H9 (cell line): ENCODE results near the gene SRCAP. TPM values are rescaled to one million over a fixed set of nuclear protein-coding genes. Genes with fewer than 3 reads are reported as not detected.

ENCODE experiments used
- DNase-seq: peaks from one replicate; pipeline ENCODE4 v3.0.0-alpha.2; 2017
- H2AFZ ChIP-seq: one replicate; pipeline ENCODE4 v1.6.1; 2013; ENCODE audit warnings: mild to moderate bottlenecking, low read length, control low read depth, moderate library complexity
- H2AK5ac ChIP-seq: 2 replicates; pipeline ENCODE4 v1.6.1; 2013; ENCODE audit warnings: low read length, control low read depth, mixed read lengths; ENCODE audit not compliant: insufficient read length
- H2BK120ac ChIP-seq: one replicate; pipeline ENCODE4 v1.6.1; 2013; ENCODE audit warnings: low read depth, mild to moderate bottlenecking, low read length, control low read depth, inconsistent platforms; ENCODE audit not compliant: poor library complexity, severe bottlenecking
- H2BK12ac ChIP-seq: 2 replicates; pipeline ENCODE4 v1.6.1; 2013; ENCODE audit warnings: low read length, control low read depth, mixed read lengths, low read depth; ENCODE audit not compliant: insufficient read length
- H2BK15ac ChIP-seq: 2 replicates; pipeline ENCODE4 v1.6.1; 2013; ENCODE audit warnings: low read depth, low read length, control low read depth
- H2BK20ac ChIP-seq: one replicate; pipeline ENCODE4 v1.6.1; 2013; ENCODE audit warnings: low read depth, mild to moderate bottlenecking, low read length, control low read depth, inconsistent platforms; ENCODE audit not compliant: poor library complexity, severe bottlenecking
- H2BK5ac ChIP-seq: 2 replicates; pipeline ENCODE4 v1.6.1; 2013; ENCODE audit warnings: low read length, control low read depth, mixed read lengths; ENCODE audit not compliant: insufficient read length
- H3K14ac ChIP-seq: 2 replicates; pipeline ENCODE4 v1.6.1; 2013; ENCODE audit warnings: low read length, control low read depth; ENCODE audit not compliant: insufficient read depth
- H3K18ac ChIP-seq: 2 replicates; pipeline ENCODE4 v1.6.1; 2013; ENCODE audit warnings: low read depth, mild to moderate bottlenecking, mixed read lengths, low read length, control low read depth; ENCODE audit not compliant: insufficient read length
- H3K23ac ChIP-seq: 2 replicates; pipeline ENCODE4 v1.6.1; 2013; ENCODE audit warnings: low read length, control low read depth, mixed read lengths, low read depth; ENCODE audit not compliant: insufficient read length
- H3K23me2 ChIP-seq: 2 replicates; pipeline ENCODE4 v1.6.1; 2013; ENCODE audit warnings: low read depth, mild to moderate bottlenecking, mixed read lengths, low read length, control low read depth; ENCODE audit not compliant: insufficient read length, poor library complexity, severe bottlenecking
- H3K27ac ChIP-seq: 2 replicates; pipeline ENCODE4 v1.5.1; 2013; ENCODE audit warnings: low read length, control low read depth, mixed read lengths, low read depth; ENCODE audit not compliant: insufficient read length
- H3K27me3 ChIP-seq: 2 replicates; pipeline ENCODE4 v1.6.1; 2013; ENCODE audit warnings: low read length, control low read depth, inconsistent platforms; ENCODE audit not compliant: insufficient read depth
- H3K4ac ChIP-seq: 2 replicates; pipeline ENCODE4 v1.6.1; 2013; ENCODE audit warnings: low read depth, mild to moderate bottlenecking, control low read depth, inconsistent platforms, low read length, moderate library complexity
- H3K4me1 ChIP-seq: 2 replicates; pipeline ENCODE4 v1.6.1; 2013; ENCODE audit warnings: low read length, control low read depth, inconsistent platforms; ENCODE audit not compliant: insufficient read depth
- H3K4me2 ChIP-seq: 2 replicates; pipeline ENCODE4 v1.6.1; 2013; ENCODE audit warnings: low read length, control low read depth, mixed read lengths; ENCODE audit not compliant: insufficient read length, insufficient read depth
- H3K56ac ChIP-seq: 2 replicates; pipeline ENCODE4 v1.6.1; 2013; ENCODE audit warnings: low read depth, mild to moderate bottlenecking, mixed read lengths, low read length, control low read depth; ENCODE audit not compliant: insufficient read length
- H3K79me1 ChIP-seq: 2 replicates; pipeline ENCODE4 v1.6.1; 2013; ENCODE audit warnings: low read depth, mild to moderate bottlenecking, moderate library complexity, low read length, control low read depth, inconsistent platforms; ENCODE audit not compliant: insufficient read depth, poor library complexity, severe bottlenecking
- H3K79me2 ChIP-seq: 2 replicates; pipeline ENCODE4 v1.6.1; 2013; ENCODE audit warnings: low read length, control low read depth, inconsistent platforms; ENCODE audit not compliant: insufficient read depth
- H3K9ac ChIP-seq: 2 replicates; pipeline ENCODE4 v1.6.1; 2013; ENCODE audit warnings: low read length, control low read depth, mixed read lengths; ENCODE audit not compliant: insufficient read length; ENCODE audit errors: extremely low read depth
- H3K9me3 ChIP-seq: one replicate; pipeline ENCODE4 v1.6.1; 2013; ENCODE audit warnings: low read depth, low read length, inconsistent platforms; ENCODE audit not compliant: control insufficient read depth
- H3T11ph ChIP-seq: one replicate; pipeline ENCODE4 v1.6.1; 2013; ENCODE audit warnings: mild to moderate bottlenecking, low read length, control low read depth, inconsistent platforms
- H4K20me1 ChIP-seq: one replicate; pipeline ENCODE4 v1.6.1; 2013; ENCODE audit not compliant: control insufficient read depth, insufficient read length, insufficient read depth
- H4K5ac ChIP-seq: 2 replicates; pipeline ENCODE4 v1.6.1; 2013; ENCODE audit warnings: low read depth, mild to moderate bottlenecking, mixed read lengths, low read length, control low read depth; ENCODE audit not compliant: insufficient read length
- H4K8ac ChIP-seq: replicated peaks from 2 replicates; pipeline ENCODE4 v1.6.1; 2013; ENCODE audit warnings: low read length, control low read depth, mixed read lengths, low read depth; ENCODE audit not compliant: insufficient read length
- H4K91ac ChIP-seq: 2 replicates; pipeline ENCODE4 v1.6.1; 2013; ENCODE audit warnings: low read depth, mild to moderate bottlenecking, moderate library complexity, mixed read lengths, low read length, control low read depth; ENCODE audit not compliant: insufficient read length
- H3K27ac Mint-ChIP-seq, 3 experiments: 2 replicates in 2 of 3; 3 replicates in 1 of 3; pipeline ENCODE4 v1.8.0; 2020 to 2021; ENCODE audit warnings: mixed read lengths in 3 of 3, mild to moderate bottlenecking in 1 of 3, moderate library complexity in 1 of 3
- H3K27me3 Mint-ChIP-seq: 2 replicates; pipeline ENCODE4 v1.8.0; 2021; ENCODE audit warnings: low read depth, mild to moderate bottlenecking, moderate library complexity, mixed read lengths
- H3K36me3 Mint-ChIP-seq, 3 experiments: 2 replicates in 2 of 3; 3 replicates in 1 of 3; pipeline ENCODE4 v1.8.0; 2020 to 2021; ENCODE audit warnings: low read depth in 3 of 3, mixed read lengths in 3 of 3; ENCODE audit not compliant: insufficient read depth in 1 of 3
- H3K4me1 Mint-ChIP-seq, 2 experiments: 2 replicates each; pipeline ENCODE4 v1.8.0; 2020; ENCODE audit warnings: mixed read lengths in 2 of 2
- H3K4me3 Mint-ChIP-seq, 2 experiments: 2 replicates in 1 of 2; 3 replicates in 1 of 2; pipeline ENCODE4 v1.8.0; 2020 to 2021; ENCODE audit warnings: mild to moderate bottlenecking in 2 of 2, mixed read lengths in 2 of 2, moderate library complexity in 1 of 2
- H3K9me3 Mint-ChIP-seq, 2 experiments: 2 replicates in 1 of 2; 3 replicates in 1 of 2; pipeline ENCODE4 v1.8.0; 2020; ENCODE audit warnings: mild to moderate bottlenecking in 2 of 2, mixed read lengths in 2 of 2, moderate library complexity in 1 of 2
- WGBS: extraction: QIAGEN DNeasy Blood & Tissue Kit; methylation state at CpG from one replicate; pipeline ENCODE4 v1.1.7; 2013; ENCODE audit warnings: missing lambda C conversion rate, low lambda C conversion rate, mixed read lengths; ENCODE audit not compliant: insufficient read length; ENCODE audit errors: extremely low coverage; 5-methylcytosine and 5-hydroxymethylcytosine counted together
- total RNA-seq: library from RNA; stranded (reverse); gene quantifications from 2 replicates; pipeline ENCODE4 v1.2.1, GENCODE V29; 2021
- TF ChIP-seq, protein P1 (sequence below): fragments of 200-600 bp; sonication (generic); conservative IDR thresholded peaks from 3 replicates; pipeline ENCODE4 v1.8.0; 2021; ENCODE audit warnings: antibody characterized with exemption, mild to moderate bottlenecking

SRCAP gene
- total RNA-seq, 1 experiment from 2014 or later = 63.1 TPM

DNA sequence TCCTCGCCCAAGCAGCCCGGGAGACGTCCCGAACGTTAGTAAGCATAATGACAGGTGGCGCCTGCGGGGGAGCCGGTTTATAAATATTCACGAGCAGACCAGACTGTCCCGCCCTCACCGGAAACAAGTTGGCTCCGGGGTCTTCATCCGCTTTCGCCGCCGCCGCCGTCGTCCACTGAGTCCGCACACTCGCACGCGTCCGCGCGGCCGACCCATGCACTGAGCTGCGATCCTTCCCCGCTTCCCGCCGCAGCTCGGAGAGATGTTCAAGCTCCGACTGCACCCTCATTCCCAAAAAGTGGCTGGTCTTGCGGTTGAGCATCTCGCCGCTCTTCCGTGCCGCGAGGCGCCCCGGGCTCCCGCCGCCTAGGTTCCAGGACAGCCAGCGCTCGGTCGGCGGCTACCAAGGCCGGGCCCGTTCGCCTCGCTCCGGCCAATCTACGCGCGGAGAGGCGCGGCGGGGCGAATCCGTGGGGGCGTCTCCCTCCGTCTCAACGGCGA is 62.5 kb downstream of the SRCAP start:
- Histone ChIP-seq H3K9ac (peak overlapping the region; percentile 46), H3K18ac (no peak overlapping the region), H4K91ac (no peak overlapping the region), H2BK15ac (no peak overlapping the region), H3K14ac (no peak overlapping the region; the same call in 1 of the 2 replicates), H2BK12ac (no peak overlapping the region), H3K56ac (no peak overlapping the region), H2BK20ac (no peak overlapping the region), H3K23me2 (peaks cover 20% of the 10 kb centered on the region), H3T11ph (no peak overlapping the region), H3K4me1 (no peaks in the 10 kb centered on the region), H2BK5ac (no peak overlapping the region), H4K8ac (no peak overlapping the region), H4K5ac (no peak overlapping the region), H2BK120ac (no peak overlapping the region), H3K9me3 (no peaks in the 10 kb centered on the region), H2AK5ac (no peak overlapping the region), H4K20me1 (no peaks in the 10 kb centered on the region), H3K27ac (no peak overlapping the region), H3K4me2 (peak overlapping the region; percentile 95), H2AFZ (no peak overlapping the region), H3K4ac (no peak overlapping the region), H3K23ac (no peak overlapping the region), H3K79me2 (no peaks in the 10 kb centered on the region), H3K27me3 (no peaks in the 10 kb centered on the region), H3K79me1 (peaks cover 6% of the 10 kb centered on the region)
- no CpG with 5 or more reads among the region's 64 CpGs for WGBS
- Mint-ChIP-seq H3K9me3 (no peaks in the 10 kb centered on the region), H3K27me3 (no peaks in the 10 kb centered on the region), H3K4me3 (peak overlapping the region; percentile 91 to 97), H3K4me1 (peaks cover 17 to 18% of the 10 kb centered on the region in 2 experiments), H3K36me3 (peaks cover 31 to 60% (median 41%) of the 10 kb centered on the region in 3 experiments), H3K27ac (peak overlapping the region in 2 of 3 experiments; percentile 63 to 94; a peak in 3 of 7 replicates)
- TF ChIP-seq, protein P1, sequence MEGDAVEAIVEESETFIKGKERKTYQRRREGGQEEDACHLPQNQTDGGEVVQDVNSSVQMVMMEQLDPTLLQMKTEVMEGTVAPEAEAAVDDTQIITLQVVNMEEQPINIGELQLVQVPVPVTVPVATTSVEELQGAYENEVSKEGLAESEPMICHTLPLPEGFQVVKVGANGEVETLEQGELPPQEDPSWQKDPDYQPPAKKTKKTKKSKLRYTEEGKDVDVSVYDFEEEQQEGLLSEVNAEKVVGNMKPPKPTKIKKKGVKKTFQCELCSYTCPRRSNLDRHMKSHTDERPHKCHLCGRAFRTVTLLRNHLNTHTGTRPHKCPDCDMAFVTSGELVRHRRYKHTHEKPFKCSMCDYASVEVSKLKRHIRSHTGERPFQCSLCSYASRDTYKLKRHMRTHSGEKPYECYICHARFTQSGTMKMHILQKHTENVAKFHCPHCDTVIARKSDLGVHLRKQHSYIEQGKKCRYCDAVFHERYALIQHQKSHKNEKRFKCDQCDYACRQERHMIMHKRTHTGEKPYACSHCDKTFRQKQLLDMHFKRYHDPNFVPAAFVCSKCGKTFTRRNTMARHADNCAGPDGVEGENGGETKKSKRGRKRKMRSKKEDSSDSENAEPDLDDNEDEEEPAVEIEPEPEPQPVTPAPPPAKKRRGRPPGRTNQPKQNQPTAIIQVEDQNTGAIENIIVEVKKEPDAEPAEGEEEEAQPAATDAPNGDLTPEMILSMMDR = no peak
- DNase-seq = peak; percentile 68
